Pancreas (tissue), 10 donors: ENCODE measurements around the gene PEDS1. TPM values are rescaled to one million over a fixed set of nuclear protein-coding genes. Genes with fewer than 3 reads are reported as not detected.

Experiments used
- ATAC-seq, 4 donors: fragments of 200-7000 bp; cut with Tn5 transposase; one replicate each; pipeline versions ENCODE4 v1.8.0 to v1.9.1; 2020; ENCODE audit warnings: mild to moderate bottlenecking in 4 of 4, moderate library complexity in 4 of 4
- DNase-seq, 6 donors: peaks; one replicate each; pipeline ENCODE4 v3.0.0-alpha.2; 2020
- FAIRE-seq: peaks from 2 replicates; lab custom pipeline; 2012; peaks lifted over from hg19 to GRCh38; lab: Jason Lieb, UNC
- H3K27ac ChIP-seq, 4 donors: fragments of 200-600 bp; sonication (generic); 1 replicate in 3 of 4; 2 replicates in 1 of 4; pipeline versions ENCODE4 v1.5.0 to v1.8.0; 2020
- H3K27me3 ChIP-seq, 4 donors: fragments of 200-600 bp; one replicate each; pipeline ENCODE4 v1.8.0; 2021
- H3K36me3 ChIP-seq, 3 donors: fragments of 200-600 bp; sonication (generic) in 1 of 3; one replicate each; pipeline versions ENCODE4 v1.5.0 to v1.8.0; 2020 to 2021
- H3K4me1 ChIP-seq, 3 donors: fragments of 200-600 bp; one replicate each; pipeline ENCODE4 v1.8.0; 2021
- H3K4me3 ChIP-seq, 4 donors: fragments of 200-600 bp; sonication (generic) in 2 of 4; one replicate each; pipeline versions ENCODE4 v1.5.0 to v1.8.0; 2020 to 2021
- H3K9me3 ChIP-seq, 4 donors: fragments of 200-600 bp; one replicate each; pipeline ENCODE4 v1.8.0; 2021
- CTCF ChIP-seq, 4 donors: fragments of 200-600 bp; sonication (generic) in 3 of 4; IDR thresholded peaks; one replicate each; pipeline versions ENCODE4 v1.5.0 to v1.8.0; 2021; ENCODE audit warnings: antibody characterized with exemption in 4 of 4
- WGBS, 2 donors: extraction: QIAGEN DNeasy Blood & Tissue Kit; methylation state at CpG; one replicate each; pipeline ENCODE4 v1.1.7; 2013; 5-methylcytosine and 5-hydroxymethylcytosine counted together
- intact Hi-C, 3 donors: fragments of 100-400 bp; cut with DNase I; formaldehyde crosslinking; loops; one replicate each; pipeline versions ENCODE4 v1.11.1 to v1.14.2; 2022
- polyA plus RNA-seq, 2 donors: library from polyadenylated mRNA; stranded (reverse); fragments of 200-250 nt; gene quantifications; one replicate each; pipeline ENCODE4 v1.2.3, GENCODE V29; 2013
- total RNA-seq, 6 donors: library from RNA; stranded (reverse); fragmentation: NEBNext Ultra II Directional in 4 of 6; extraction: Animal tissue kit (Norgen Biotek cat#: 25700) in 4 of 6; gene quantifications; one replicate each; pipeline versions ENCODE4 v1.2.1 to v1.2.4, GENCODE V29; 2021 to 2023
- donor health status: healthy with polysubstance abuse.
- donor health status: DM: no; HTN: no; CAD: no; lungs with moderate emphysema.
- donor health status: DM: no; HTN: no; CAD: no.
- donor health status: control.
- donor health status: control.
- donor health status: Bipolar disorder and iron deficiency.
- donor health status: DM: yes; HTN: yes; CAD: no.
- donor health status: DM: no; HTN: no; CAD: no.
- donor health status: DM: no; HTN: no; CAD: no.
- donor health status: DM: yes; HTN: yes; CAD: no.

The PEDS1 gene
- total and polyA plus RNA-seq, 8 donors: 3.5 to 11.0 (median 6.4) TPM

DNA sequence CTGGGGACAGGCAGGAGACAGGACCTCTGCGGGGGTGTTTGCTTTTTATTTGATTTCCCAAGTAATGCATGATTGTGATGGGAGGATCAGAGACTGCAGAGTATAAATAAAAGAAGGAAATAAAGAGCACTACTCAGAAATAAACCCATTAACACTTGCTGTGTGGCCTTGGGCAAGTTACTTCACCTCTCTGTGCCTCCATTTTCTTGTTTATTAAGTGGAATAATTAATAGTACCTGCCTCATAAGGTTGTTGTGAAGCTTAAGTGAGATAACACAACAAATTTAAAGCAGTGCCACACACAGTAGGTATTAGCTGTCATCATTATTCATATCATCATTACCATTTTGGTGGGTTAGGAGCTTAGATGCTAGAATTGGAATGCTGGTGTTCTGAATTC lies 45.2 kb upstream of the PEDS1 start:
- Histone ChIP-seq H3K27me3 (no peaks in the 10 kb centered on the region), H3K36me3 (peaks cover 0 to 7% (median 0%) of the 10 kb centered on the region in 3 donors), H3K27ac (no peak overlapping the region), H3K9me3 (no peaks in the 10 kb centered on the region), H3K4me3 (no peak overlapping the region), H3K4me1 (peaks cover 0 to 3% (median 0%) of the 10 kb centered on the region in 3 donors)
- FAIRE-seq (no peak), ATAC-seq (no peak), DNase-seq (no peak)
- intact Hi-C loops: loop anchor here in 1 of 3 donors (10.0 kb wide), 1 partner anchor 86 kb away; no protein-coding TSS in a partner anchor
- 93 to 95% methylated on average over 1 of the region's 1 CpG for WGBS, 2 donors
- no peak for TF ChIP-seq CTCF (IDR thresholded peaks at IDR 0.05)

DNA sequence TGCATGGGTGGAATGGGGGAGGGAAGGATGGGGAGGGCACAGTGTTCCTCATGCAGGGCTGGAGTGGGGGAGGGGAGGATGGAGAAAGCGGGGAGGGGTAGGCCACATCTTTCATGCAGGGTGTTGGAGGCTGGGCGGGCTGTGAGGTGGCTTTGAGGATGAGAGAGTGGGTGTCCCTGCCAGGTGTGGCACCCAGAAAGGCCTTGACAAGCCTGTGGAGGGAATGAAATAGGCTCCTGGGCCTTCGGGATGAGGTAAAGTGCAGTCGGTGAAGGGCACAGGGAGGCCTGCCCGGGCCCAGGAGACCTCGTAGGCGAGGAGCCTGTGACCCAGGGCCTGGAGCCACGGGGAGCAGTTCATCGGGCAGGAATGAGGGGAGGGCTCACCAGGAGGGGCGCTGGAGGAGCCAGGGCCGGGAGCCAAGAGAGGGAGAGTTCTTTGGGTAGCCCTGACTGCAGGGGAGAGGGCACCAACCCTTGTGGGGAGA lies 44.7 kb upstream of the PEDS1 start:
- Histone ChIP-seq H3K4me1 (peaks cover 0 to 3% (median 0%) of the 10 kb centered on the region in 3 donors), H3K36me3 (peaks cover 0 to 7% (median 0%) of the 10 kb centered on the region in 3 donors), H3K27me3 (no peaks in the 10 kb centered on the region), H3K27ac (no peak overlapping the region), H3K9me3 (no peaks in the 10 kb centered on the region), H3K4me3 (no peak overlapping the region)
- peak in 1 of 6 donors; percentile 29 for DNase-seq
- TF ChIP-seq CTCF (IDR thresholded peaks at IDR 0.05): no peak
- intact Hi-C loops: loop anchor here in 1 of 3 donors (10.0 kb wide), 1 partner anchor 87 kb away; no protein-coding TSS in a partner anchor
- no peak for FAIRE-seq
- ATAC-seq: peak in 1 of 4 donors; percentile 2
- WGBS, 2 donors: 53 to 61% methylated on average over 11 of the region's 11 CpGs

GRCh38 chr20:50197463-50198179 lies 44.1 kb upstream of the PEDS1 start:
- intact Hi-C loops: loop anchor here in 1 of 3 donors (10.0 kb wide), 1 partner anchor 87 kb away; no protein-coding TSS in a partner anchor
- DNase-seq (no peak), FAIRE-seq (no peak), ATAC-seq (no peak)
- Histone ChIP-seq H3K36me3 (peaks cover 0 to 7% (median 0%) of the 10 kb centered on the region in 3 donors), H3K27ac (no peak overlapping the region), H3K9me3 (no peaks in the 10 kb centered on the region), H3K4me3 (no peak overlapping the region), H3K27me3 (no peaks in the 10 kb centered on the region), H3K4me1 (peaks cover 0 to 3% (median 0%) of the 10 kb centered on the region in 3 donors)
- TF ChIP-seq CTCF (IDR thresholded peaks at IDR 0.05): no peak
- WGBS, 2 donors: 74 to 79% methylated on average over 5 to 10 of the region's 10 CpGs

DNA sequence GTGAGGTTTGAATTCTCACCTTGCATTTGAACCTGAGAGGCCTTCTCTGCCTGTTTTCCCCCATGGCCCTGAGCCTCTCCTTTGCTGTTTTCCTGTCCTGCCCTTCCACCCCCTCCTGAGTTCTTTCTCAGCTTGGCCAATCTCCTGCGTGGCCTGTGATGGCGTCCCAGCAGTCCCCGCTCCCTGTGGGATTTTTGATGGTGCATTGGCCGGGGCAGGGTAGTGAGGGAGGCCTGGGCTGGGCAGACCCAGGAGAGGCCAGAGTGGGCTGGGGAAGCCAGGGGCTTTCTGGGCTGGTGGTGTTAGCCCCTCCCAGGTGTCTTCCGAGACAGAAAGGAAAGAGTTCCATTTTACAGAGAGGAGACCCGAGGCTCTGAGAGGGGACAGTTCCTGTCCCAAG lies 43.4 kb upstream of the PEDS1 start:
- Histone ChIP-seq H3K9me3 (no peaks in the 10 kb centered on the region), H3K27ac (no peak overlapping the region), H3K4me3 (no peak overlapping the region), H3K4me1 (peaks cover 0 to 3% (median 0%) of the 10 kb centered on the region in 3 donors), H3K36me3 (peaks cover 0 to 7% (median 0%) of the 10 kb centered on the region in 3 donors), H3K27me3 (no peaks in the 10 kb centered on the region)
- intact Hi-C loops: loop anchor here in 1 of 3 donors (10.0 kb wide), 1 partner anchor 88 kb away; no protein-coding TSS in a partner anchor
- ATAC-seq (no peak), DNase-seq (no peak), FAIRE-seq (no peak)
- no peak for TF ChIP-seq CTCF (IDR thresholded peaks at IDR 0.05)
- 94 to 95% methylated on average over 6 of the region's 6 CpGs for WGBS, 2 donors
